AG09319 (cell line): ENCODE measurements around the gene PODXL.

Experiments used
- DNase-seq: peaks from one replicate; pipeline ENCODE4 v3.0.0-alpha.2; 2010; ENCODE audit warnings: low read depth; ENCODE audit errors: extremely low read depth
- CTCF ChIP-seq: IDR thresholded peaks from 2 replicates; pipeline ENCODE4 v1.5.1; 2011; ENCODE audit warnings: low read depth, mild to moderate bottlenecking, inconsistent platforms, low read length, moderate library complexity

Gene PODXL

DNA sequence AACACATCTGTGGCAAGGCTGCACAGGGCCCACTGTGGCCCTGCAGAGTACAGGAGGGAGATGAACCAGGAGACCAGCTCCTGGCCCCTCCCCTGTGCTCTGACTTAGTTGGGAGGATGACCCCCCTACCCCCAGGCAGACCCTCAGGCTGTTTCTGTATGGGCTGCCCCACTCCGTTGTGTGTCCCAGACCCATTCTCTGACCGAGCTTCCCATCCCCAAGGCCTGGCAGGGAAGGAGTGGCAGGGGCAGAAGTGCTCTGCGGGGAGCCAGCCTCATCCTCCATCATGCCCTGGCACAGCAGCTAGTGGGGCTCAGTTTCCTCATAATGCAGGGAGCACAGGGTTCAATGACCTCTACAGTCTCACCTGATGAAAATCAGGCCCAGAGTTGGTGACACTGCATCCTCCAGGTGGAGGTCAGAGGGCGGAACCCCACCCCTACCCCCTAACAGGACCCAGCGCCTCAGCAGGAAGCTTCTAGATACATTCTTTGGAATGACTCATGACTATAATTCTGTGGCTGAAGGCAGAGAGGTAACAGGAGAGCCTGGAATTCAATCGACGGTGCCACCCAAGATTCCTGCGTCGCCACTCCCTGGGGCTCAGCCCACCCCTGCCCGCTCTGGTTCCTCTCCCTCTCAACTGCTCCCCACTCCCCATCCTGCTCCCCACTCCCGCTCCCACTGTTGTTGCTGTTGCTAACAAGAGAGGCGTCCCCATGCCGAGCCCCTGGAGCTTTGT is 18.2 kb downstream of the PODXL start:
- TF ChIP-seq CTCF = no peak
- DNase-seq = no peak

DNA sequence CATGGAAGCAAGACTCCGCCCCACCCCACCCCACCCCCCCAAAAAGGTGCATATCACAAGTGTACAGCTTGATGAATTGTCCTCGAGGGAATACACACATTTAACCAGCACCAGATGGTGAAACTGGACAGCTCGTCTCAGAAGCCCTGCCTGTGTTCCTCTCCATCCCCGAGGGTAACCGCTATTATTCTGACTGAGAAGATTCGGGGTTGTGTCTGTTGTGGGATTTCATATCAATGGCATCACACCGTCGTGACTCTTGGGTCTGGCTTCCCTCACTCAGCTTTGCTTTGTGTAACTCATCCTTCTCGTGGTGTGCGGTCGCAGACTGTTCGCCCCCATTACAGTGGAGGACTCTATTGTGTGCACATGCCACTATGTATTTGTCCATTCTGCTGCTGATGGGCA is 18.9 kb downstream of the PODXL start:
- no peak for TF ChIP-seq CTCF
- no peak for DNase-seq

- DNase-seq = no peak
- no peak for TF ChIP-seq CTCF
Measured at GRCh38 chr7:131536361-131536849, 20.0 kb downstream of the PODXL start.

DNA sequence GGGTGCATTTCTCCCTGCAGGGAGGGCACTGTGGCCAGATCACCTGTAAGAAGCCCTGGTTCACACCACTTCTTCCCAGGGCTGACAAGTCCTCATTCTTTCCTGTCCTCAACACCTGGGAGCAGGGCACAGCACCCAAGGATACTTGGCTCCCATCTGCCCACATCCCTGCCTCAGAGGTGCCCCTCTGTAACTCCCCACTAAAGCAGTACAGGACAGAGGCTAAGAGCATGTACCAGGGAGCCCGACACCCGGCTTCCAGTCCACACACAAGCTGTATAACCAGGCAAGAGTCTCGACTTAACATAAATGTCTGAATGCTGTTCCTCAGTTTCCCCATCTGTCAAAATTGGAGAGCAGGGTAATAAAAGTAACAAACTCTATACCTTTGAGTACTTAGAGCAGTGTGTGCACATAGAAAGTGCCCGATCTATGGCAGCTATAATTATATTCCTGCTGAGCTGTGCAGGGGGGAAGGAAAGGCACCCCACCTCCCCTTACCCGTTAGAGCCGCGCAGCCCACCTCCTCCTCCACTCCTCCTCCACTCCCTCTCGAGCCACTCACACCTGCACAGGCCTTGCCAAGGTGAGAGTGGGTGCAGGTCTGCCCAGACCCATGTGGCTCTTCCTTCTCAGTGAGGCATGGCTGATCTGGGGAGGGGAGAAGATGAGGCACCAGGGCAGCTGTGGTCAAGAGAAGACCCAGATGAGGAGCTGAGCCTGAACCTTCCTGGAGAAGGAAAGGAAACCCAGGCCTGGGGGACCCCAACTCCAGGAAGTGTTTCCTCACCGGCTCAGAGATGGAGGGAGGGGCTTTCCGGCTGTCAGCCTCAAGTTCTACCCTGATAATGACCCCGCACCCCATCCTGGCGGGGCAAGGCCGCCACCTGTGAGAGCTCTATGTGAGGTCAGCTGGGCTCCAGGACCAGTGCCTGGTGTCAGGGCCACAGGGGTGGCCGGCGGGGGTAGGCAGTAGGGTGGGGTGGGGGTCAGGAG is 22.6 kb downstream of the PODXL start:
- no peak for DNase-seq
- no peak for TF ChIP-seq CTCF

- TF ChIP-seq CTCF = no peak
- no peak for DNase-seq
Measured at GRCh38 chr7:131533151-131533559, 23.3 kb downstream of the PODXL start.

- TF ChIP-seq CTCF = no peak
- DNase-seq = no peak
Measured at GRCh38 chr7:131532570-131533091, 23.8 kb downstream of the PODXL start.
